Subcutaneous adipose tissue (tissue), 4 donors: ENCODE measurements around the gene CACNA2D2. TPM values are rescaled to one million over a fixed set of nuclear protein-coding genes. Genes with fewer than 3 reads are reported as not detected.

Source experiments
- CTCF ChIP-seq: fragments of 450-650 bp; IDR thresholded peaks from one replicate; pipeline ENCODE4 v1.5.1; 2016; ENCODE audit warnings: low read depth, mild to moderate bottlenecking, control low read depth, antibody characterized with exemption, moderate library complexity
- total RNA-seq, 4 donors: library from RNA; depleted of rRNA; stranded (reverse); fragments of >200 nt; gene quantifications; one replicate each; pipeline ENCODE4 v1.1.0, GENCODE V29; 2016

CACNA2D2 gene
- total RNA-seq, 4 donors from 2014 or later: 0.65 to 1.7 (median 0.66) TPM; not detected in 1

DNA sequence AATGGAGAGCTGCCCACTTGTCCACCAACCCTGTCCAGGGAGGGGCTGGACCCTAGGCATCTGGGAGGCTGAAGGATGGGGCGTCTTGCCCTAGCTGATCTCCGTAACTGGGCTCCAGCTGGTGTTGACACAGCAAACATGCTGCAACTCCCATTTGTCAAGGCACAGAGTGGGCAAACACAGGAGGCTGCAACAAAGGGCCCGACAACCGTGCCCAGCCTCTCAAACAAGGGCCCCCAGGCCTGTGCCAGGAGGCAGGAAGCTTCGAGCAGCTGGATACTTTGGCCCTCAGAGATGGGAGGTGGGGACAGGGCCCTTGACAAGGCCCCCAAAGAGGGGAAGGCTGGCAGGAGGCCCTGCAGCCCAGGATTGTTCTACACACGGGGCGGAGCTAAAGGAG lies 79.9 kb downstream of the CACNA2D2 start:
- TF ChIP-seq CTCF: no peak

DNA sequence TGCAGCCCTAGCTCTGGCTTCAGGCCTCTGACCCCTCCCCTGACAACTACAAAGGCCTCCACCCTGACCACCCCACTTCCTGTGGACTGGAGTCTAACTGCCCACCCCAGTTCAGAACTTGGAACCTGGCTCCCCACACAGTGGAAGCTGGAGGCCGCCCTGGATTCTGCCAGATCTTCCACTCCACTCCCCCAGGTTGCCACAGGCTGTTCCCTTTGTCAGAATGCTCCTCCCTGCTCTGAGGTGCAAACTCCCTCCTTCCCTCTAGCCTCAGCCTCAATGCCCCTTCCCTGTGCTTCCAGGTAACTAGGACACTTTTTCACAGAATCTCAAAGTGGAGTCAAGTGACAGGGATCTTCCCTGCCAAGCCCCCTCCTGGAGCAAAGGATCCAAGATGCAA lies 81.3 kb downstream of the CACNA2D2 start:
- no peak for TF ChIP-seq CTCF

DNA sequence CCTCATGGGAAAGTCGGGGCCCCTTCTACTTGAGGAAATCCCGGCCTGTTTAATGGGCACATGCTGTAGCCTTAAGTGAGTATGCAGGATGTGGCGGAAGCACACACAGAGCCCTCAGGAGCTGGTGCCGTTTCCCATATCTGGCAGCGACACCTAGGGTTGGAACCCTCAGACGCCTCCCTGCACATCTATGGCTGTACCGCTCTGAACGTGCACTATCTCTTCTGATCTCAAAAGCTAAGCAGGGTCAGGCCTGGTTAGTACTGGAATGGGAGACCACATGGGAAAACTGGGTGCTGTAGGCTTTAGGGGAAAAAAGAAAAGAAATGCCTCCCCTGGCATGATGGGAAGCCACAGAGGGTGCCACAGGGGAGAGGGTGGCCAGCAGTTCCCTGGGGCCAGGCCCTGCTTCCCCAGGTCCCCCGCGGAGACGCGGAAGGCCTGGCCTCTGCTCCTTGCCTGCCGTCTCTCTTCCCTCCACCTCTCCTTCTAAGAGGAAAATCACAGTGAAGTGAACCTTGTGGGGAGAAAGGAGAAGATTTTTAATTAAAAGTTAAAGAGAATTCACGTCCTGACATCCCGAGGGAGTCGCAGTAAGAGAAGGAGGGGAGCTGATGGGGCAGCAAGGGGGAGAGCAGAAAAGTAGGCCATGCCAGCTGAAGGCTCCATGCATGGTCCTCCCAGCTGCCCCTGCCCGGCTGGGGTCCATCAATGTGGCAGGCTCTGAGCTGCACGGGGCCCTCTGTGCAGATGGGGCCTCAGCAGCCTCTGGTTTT lies 83.7 kb downstream of the CACNA2D2 start:
- TF ChIP-seq CTCF: no peak

DNA sequence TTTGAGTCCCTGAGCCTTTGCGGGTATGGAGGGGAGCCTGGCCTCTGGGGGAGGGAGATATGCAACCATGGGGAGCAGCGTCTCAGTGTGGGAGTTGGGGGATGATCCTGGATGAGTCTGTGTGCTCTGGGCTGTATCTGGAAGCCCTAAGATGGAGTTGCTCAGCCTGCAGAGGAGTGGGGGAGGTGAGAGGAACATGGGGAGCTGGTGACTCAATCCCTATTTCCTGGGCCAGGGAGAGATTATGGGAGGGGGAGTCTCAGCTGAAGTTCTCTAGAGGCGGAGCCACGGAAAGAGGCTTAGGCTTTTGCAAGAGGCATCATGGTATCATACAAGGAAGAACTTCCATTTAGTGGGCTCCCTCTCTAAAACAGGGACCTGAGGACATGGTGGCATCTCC lies 84.6 kb downstream of the CACNA2D2 start:
- TF ChIP-seq CTCF: no peak

DNA sequence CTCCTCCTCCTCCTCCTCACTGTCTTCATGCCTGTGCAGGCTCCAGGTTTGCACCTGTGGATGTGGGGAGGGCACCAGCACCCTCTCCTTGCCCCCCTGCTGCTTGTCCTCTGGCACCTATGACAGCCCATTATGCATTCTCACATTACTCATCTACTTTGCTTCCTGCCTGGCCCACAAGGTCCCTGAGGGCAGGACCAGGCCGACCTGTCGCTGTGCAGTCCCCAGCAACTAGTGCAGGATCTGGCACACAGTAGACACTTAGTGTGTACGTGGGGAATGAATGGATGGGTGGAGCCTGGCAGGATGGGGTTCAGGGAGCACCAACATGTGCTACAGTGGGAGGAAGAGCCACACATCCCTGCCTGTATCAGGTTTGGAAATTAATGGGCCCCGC lies 85.8 kb downstream of the CACNA2D2 start:
- no peak for TF ChIP-seq CTCF

GRCh38 chr3:50416736-50417636 lies 86.4 kb downstream of the CACNA2D2 start:
- no peak for TF ChIP-seq CTCF

GRCh38 chr3:50415816-50416215 lies 87.6 kb downstream of the CACNA2D2 start:
- TF ChIP-seq CTCF: no peak
